Tibial nerve (tissue), 3 donors: ENCODE data around the gene AGXT2.

Source experiments
- CTCF ChIP-seq, 5 experiments: fragments of 200-600 bp in 3 of 5; fragments of 450-650 bp in 2 of 5; sonication (generic) in 3 of 5; IDR thresholded peaks; one replicate each; pipeline ENCODE4 v1.5.1; 2016 to 2019; ENCODE audit warnings: antibody characterized with exemption in 5 of 5, mild to moderate bottlenecking in 3 of 5, moderate library complexity in 2 of 5
- POLR2A ChIP-seq, 2 donors: fragments of 450-650 bp; IDR thresholded peaks; one replicate each; pipeline ENCODE4 v1.6.1; 2017; ENCODE audit warnings: antibody characterized with exemption in 2 of 2, mild to moderate bottlenecking in 2 of 2, moderate library complexity in 2 of 2

GRCh38 chr5:34968258-34968657 lies 79.5 kb downstream of the AGXT2 start:
- no peak for TF ChIP-seq POLR2A (IDR thresholded peaks at IDR 0.05)
- no peak for TF ChIP-seq CTCF (IDR thresholded peaks at IDR 0.05)
